ENCODE measurements around the gene ZEB1. TPM values are rescaled to one million over a fixed set of nuclear protein-coding genes. Genes with fewer than 3 reads are reported as not detected.
"Not testable (repeated sequence)": the region's sequence is repeated elsewhere in the genome, so short reads cannot be mapped to it uniquely, and the experiment has no call there.

ZEB1 gene
- total RNA-seq, 1 donor from 2014 or later: 67.3 TPM

GRCh38 chr10:31405829-31406228 lies 86.8 kb downstream of the ZEB1 start:
- H3K4me3 ChIP-seq (ENCODE audit: low read length in 3 of 3); H3K9me3 ChIP-seq (ENCODE audit: control insufficient read depth in 3 of 3, low read length in 3 of 3); H3K36me3 ChIP-seq (ENCODE audit: control insufficient read depth in 3 of 3, insufficient read depth in 3 of 3, low read length in 3 of 3); H3K27ac ChIP-seq (ENCODE audit: low read depth, low read length); H3K27me3 ChIP-seq (ENCODE audit: control insufficient read depth in 3 of 3, insufficient read depth in 3 of 3, low read length in 3 of 3); H3K9ac ChIP-seq (ENCODE audit: low read depth in 1 of 3, low read length in 3 of 3): not testable (repeated sequence)
- H3K4me1 ChIP-seq (ENCODE audit: control insufficient read depth in 3 of 3, insufficient read depth in 3 of 3, low read length in 3 of 3): peaks cover 5 to 15% (median 9%) of the 10 kb centered on the region in 3 donors

- H3K9ac ChIP-seq (ENCODE audit: low read depth in 1 of 3, low read length in 3 of 3); H3K9me3 ChIP-seq (ENCODE audit: control insufficient read depth in 3 of 3, low read length in 3 of 3); H3K27me3 ChIP-seq (ENCODE audit: control insufficient read depth in 3 of 3, insufficient read depth in 3 of 3, low read length in 3 of 3); H3K27ac ChIP-seq (ENCODE audit: low read depth, low read length); H3K4me1 ChIP-seq (ENCODE audit: control insufficient read depth in 3 of 3, insufficient read depth in 3 of 3, low read length in 3 of 3); H3K4me3 ChIP-seq (ENCODE audit: low read length in 3 of 3); H3K36me3 ChIP-seq (ENCODE audit: control insufficient read depth in 3 of 3, insufficient read depth in 3 of 3, low read length in 3 of 3): not testable (repeated sequence)
These were observed 93.4 kb downstream of the ZEB1 start for GRCh38 chr10:31412397-31412796.

GRCh38 chr10:31413325-31413724 lies 94.3 kb downstream of the ZEB1 start:
- H3K27me3 ChIP-seq (ENCODE audit: control insufficient read depth in 3 of 3, insufficient read depth in 3 of 3, low read length in 3 of 3): no peaks in the 10 kb centered on the region
- no peak overlapping the region for H3K4me3 ChIP-seq (ENCODE audit: low read length in 3 of 3)
- H3K4me1 ChIP-seq (ENCODE audit: control insufficient read depth in 3 of 3, insufficient read depth in 3 of 3, low read length in 3 of 3): peaks cover 0 to 3% (median 0%) of the 10 kb centered on the region in 3 donors
- H3K9ac ChIP-seq (ENCODE audit: low read depth in 1 of 3, low read length in 3 of 3): peak overlapping the region in 1 of 3 donors; percentile 14
- no peaks in the 10 kb centered on the region for H3K36me3 ChIP-seq (ENCODE audit: control insufficient read depth in 3 of 3, insufficient read depth in 3 of 3, low read length in 3 of 3)
- H3K9me3 ChIP-seq (ENCODE audit: control insufficient read depth in 3 of 3, low read length in 3 of 3): no peaks in the 10 kb centered on the region
- H3K27ac ChIP-seq (ENCODE audit: low read depth, low read length): no peak overlapping the region

- Histone ChIP-seq H3K4me3 (ENCODE audit: low read length in 3 of 3) (no peak overlapping the region), H3K36me3 (ENCODE audit: control insufficient read depth in 3 of 3, insufficient read depth in 3 of 3, low read length in 3 of 3) (no peaks in the 10 kb centered on the region), H3K9me3 (ENCODE audit: control insufficient read depth in 3 of 3, low read length in 3 of 3) (no peaks in the 10 kb centered on the region), H3K27ac (ENCODE audit: low read depth, low read length) (no peak overlapping the region), H3K27me3 (ENCODE audit: control insufficient read depth in 3 of 3, insufficient read depth in 3 of 3, low read length in 3 of 3) (no peaks in the 10 kb centered on the region), H3K9ac (ENCODE audit: low read depth in 1 of 3, low read length in 3 of 3) (no peak overlapping the region), H3K4me1 (ENCODE audit: control insufficient read depth in 3 of 3, insufficient read depth in 3 of 3, low read length in 3 of 3) (peaks cover 18 to 28% (median 24%) of the 10 kb centered on the region in 3 donors)
These were observed 99.5 kb downstream of the ZEB1 start for GRCh38 chr10:31418481-31418880.

- Histone ChIP-seq H3K9me3 (ENCODE audit: control insufficient read depth in 3 of 3, low read length in 3 of 3) (no peaks in the 10 kb centered on the region), H3K4me1 (ENCODE audit: control insufficient read depth in 3 of 3, insufficient read depth in 3 of 3, low read length in 3 of 3) (peaks cover 21 to 28% (median 26%) of the 10 kb centered on the region in 3 donors), H3K4me3 (ENCODE audit: low read length in 3 of 3) (no peak overlapping the region), H3K27me3 (ENCODE audit: control insufficient read depth in 3 of 3, insufficient read depth in 3 of 3, low read length in 3 of 3) (no peaks in the 10 kb centered on the region), H3K27ac (ENCODE audit: low read depth, low read length) (peak overlapping the region; percentile 31), H3K36me3 (ENCODE audit: control insufficient read depth in 3 of 3, insufficient read depth in 3 of 3, low read length in 3 of 3) (no peaks in the 10 kb centered on the region), H3K9ac (ENCODE audit: low read depth in 1 of 3, low read length in 3 of 3) (no peak overlapping the region)
These were observed 100.5 kb downstream of the ZEB1 start for GRCh38 chr10:31419394-31420063.

DNA sequence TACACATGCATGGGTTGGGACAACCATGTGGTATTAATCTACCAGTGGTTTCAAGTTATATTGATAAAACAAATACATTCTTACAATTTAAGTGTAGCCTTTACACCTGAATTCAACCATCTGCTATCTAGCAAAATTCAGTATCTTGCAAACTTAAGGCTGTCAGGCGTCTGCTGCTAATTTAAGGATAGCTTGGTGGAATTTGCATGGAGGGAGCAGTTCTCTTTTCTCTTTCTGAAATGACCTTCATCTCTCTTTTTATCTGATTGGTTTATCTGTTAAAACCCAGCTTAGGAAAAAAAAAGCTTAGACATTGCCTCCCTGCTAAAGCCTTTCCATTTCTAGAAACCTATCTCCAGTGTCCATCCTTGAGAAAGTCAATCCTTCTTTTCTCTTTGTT lies 102.3 kb downstream of the ZEB1 start:
- Histone ChIP-seq H3K4me1 (ENCODE audit: control insufficient read depth in 3 of 3, insufficient read depth in 3 of 3, low read length in 3 of 3) (peaks cover 26 to 35% (median 29%) of the 10 kb centered on the region in 3 donors), H3K4me3 (ENCODE audit: low read length in 3 of 3) (no peak overlapping the region), H3K9me3 (ENCODE audit: control insufficient read depth in 3 of 3, low read length in 3 of 3) (no peaks in the 10 kb centered on the region), H3K27me3 (ENCODE audit: control insufficient read depth in 3 of 3, insufficient read depth in 3 of 3, low read length in 3 of 3) (no peaks in the 10 kb centered on the region), H3K27ac (ENCODE audit: low read depth, low read length) (no peak overlapping the region), H3K9ac (ENCODE audit: low read depth in 1 of 3, low read length in 3 of 3) (no peak overlapping the region), H3K36me3 (ENCODE audit: control insufficient read depth in 3 of 3, insufficient read depth in 3 of 3, low read length in 3 of 3) (no peaks in the 10 kb centered on the region)

GRCh38 chr10:31422634-31423033 lies 103.6 kb downstream of the ZEB1 start:
- no peaks in the 10 kb centered on the region for H3K9me3 ChIP-seq (ENCODE audit: control insufficient read depth in 3 of 3, low read length in 3 of 3)
- no peaks in the 10 kb centered on the region for H3K27me3 ChIP-seq (ENCODE audit: control insufficient read depth in 3 of 3, insufficient read depth in 3 of 3, low read length in 3 of 3)
- H3K36me3 ChIP-seq (ENCODE audit: control insufficient read depth in 3 of 3, insufficient read depth in 3 of 3, low read length in 3 of 3): no peaks in the 10 kb centered on the region
- peaks cover 26 to 40% (median 32%) of the 10 kb centered on the region in 3 donors for H3K4me1 ChIP-seq (ENCODE audit: control insufficient read depth in 3 of 3, insufficient read depth in 3 of 3, low read length in 3 of 3)
- H3K9ac ChIP-seq (ENCODE audit: low read depth in 1 of 3, low read length in 3 of 3): no peak overlapping the region
- no peak overlapping the region for H3K4me3 ChIP-seq (ENCODE audit: low read length in 3 of 3)
- H3K27ac ChIP-seq (ENCODE audit: low read depth, low read length): no peak overlapping the region

DNA sequence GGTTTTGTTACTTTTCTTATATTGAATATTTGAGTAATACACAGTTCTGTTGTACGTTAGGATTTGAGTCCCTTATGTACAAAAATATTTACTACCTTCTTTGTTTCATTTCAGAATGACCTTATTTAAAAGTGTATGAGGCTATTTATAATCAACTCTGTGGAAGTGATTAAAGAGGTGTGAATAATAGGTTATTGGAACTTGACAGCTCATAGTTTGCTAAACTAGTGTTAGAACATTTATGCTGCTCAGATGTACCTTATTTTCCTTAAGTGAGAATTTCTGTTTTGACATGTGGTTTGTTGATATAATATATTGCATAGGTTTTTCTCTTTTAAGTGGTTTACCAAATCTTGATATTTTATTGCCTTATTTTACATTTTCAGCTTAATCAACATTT lies 105.5 kb downstream of the ZEB1 start:
- Histone ChIP-seq H3K9me3 (ENCODE audit: control insufficient read depth in 3 of 3, low read length in 3 of 3) (no peaks in the 10 kb centered on the region), H3K27ac (ENCODE audit: low read depth, low read length) (no peak overlapping the region), H3K36me3 (ENCODE audit: control insufficient read depth in 3 of 3, insufficient read depth in 3 of 3, low read length in 3 of 3) (no peaks in the 10 kb centered on the region), H3K4me1 (ENCODE audit: control insufficient read depth in 3 of 3, insufficient read depth in 3 of 3, low read length in 3 of 3) (peaks cover 26 to 33% (median 27%) of the 10 kb centered on the region in 3 donors), H3K4me3 (ENCODE audit: low read length in 3 of 3) (no peak overlapping the region), H3K9ac (ENCODE audit: low read depth in 1 of 3, low read length in 3 of 3) (peak overlapping the region in 1 of 3 donors; percentile 14), H3K27me3 (ENCODE audit: control insufficient read depth in 3 of 3, insufficient read depth in 3 of 3, low read length in 3 of 3) (no peaks in the 10 kb centered on the region)

DNA sequence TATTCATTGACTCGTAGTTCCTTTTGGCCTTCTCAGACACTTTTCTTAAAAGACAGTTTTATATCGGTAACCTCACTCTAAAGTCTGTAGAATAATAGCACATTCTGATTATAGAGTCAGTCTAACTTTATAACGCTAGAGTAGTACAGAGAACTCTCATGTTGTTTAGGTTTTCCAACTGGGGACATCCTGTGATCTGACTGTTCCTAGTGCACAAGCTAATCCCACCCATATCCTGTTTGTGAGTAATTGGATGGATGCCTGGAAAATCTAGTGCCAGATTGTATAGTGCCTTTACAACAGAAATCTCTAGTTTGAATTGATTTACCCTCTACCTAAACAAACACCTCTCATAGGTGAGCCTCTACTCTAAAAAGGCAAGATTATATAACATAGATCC lies 107.4 kb downstream of the ZEB1 start:
- Histone ChIP-seq H3K4me3 (ENCODE audit: low read length in 3 of 3) (peak overlapping the region in 1 of 3 donors; percentile 17), H3K27me3 (ENCODE audit: control insufficient read depth in 3 of 3, insufficient read depth in 3 of 3, low read length in 3 of 3) (no peaks in the 10 kb centered on the region), H3K27ac (ENCODE audit: low read depth, low read length) (peak overlapping the region; percentile 3), H3K4me1 (ENCODE audit: control insufficient read depth in 3 of 3, insufficient read depth in 3 of 3, low read length in 3 of 3) (peaks cover 8 to 16% (median 9%) of the 10 kb centered on the region in 3 donors), H3K36me3 (ENCODE audit: control insufficient read depth in 3 of 3, insufficient read depth in 3 of 3, low read length in 3 of 3) (no peaks in the 10 kb centered on the region), H3K9ac (ENCODE audit: low read depth in 1 of 3, low read length in 3 of 3) (no peak overlapping the region), H3K9me3 (ENCODE audit: control insufficient read depth in 3 of 3, low read length in 3 of 3) (no peaks in the 10 kb centered on the region)

DNA sequence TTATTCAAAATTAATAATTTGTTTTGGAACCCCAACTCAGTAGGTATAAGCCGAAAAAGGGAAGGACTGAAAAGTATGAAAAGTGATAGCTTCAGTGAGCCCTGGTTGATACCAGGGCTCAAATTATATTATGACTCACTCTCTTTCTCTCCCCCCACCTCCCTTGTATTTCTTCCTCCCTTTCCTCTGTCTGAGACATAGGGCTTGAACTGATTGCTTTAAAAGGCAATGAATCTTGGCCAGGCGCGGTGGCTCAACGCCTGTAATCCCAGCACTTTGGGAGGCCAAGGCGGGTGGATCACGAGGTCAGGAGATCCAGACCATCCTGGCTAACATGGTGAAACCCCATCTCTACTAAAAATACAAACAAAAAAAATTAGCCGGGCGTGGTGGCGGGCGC lies 108.3 kb downstream of the ZEB1 start:
- not testable (repeated sequence) for H3K36me3 ChIP-seq (ENCODE audit: control insufficient read depth in 3 of 3, insufficient read depth in 3 of 3, low read length in 3 of 3); H3K4me3 ChIP-seq (ENCODE audit: low read length in 3 of 3); H3K9me3 ChIP-seq (ENCODE audit: control insufficient read depth in 3 of 3, low read length in 3 of 3); H3K27ac ChIP-seq (ENCODE audit: low read depth, low read length); H3K9ac ChIP-seq (ENCODE audit: low read depth in 1 of 3, low read length in 3 of 3); H3K27me3 ChIP-seq (ENCODE audit: control insufficient read depth in 3 of 3, insufficient read depth in 3 of 3, low read length in 3 of 3)
- peaks cover 8 to 16% (median 9%) of the 10 kb centered on the region in 3 donors for H3K4me1 ChIP-seq (ENCODE audit: control insufficient read depth in 3 of 3, insufficient read depth in 3 of 3, low read length in 3 of 3)

Measured in skeletal muscle tissue (tissue), 4 donors.